Cortex of kidney (tissue), 1 donor: Measurements from ENCODE around the gene PEAK3.
"Not testable (repeated sequence)": the region's sequence is repeated elsewhere in the genome, so short reads cannot be mapped to it uniquely, and the experiment has no call there.

Source experiments
- DNase-seq: peaks from one replicate; lab custom pipeline; 2025; lab: John Stamatoyannopoulos, UW

PEAK3 gene

GRCh38 chr19:2288818-2289713 is 7.1 kb upstream of the PEAK3 start:
- DNase-seq = no peak

GRCh38 chr19:2288338-2288817 is 6.4 kb upstream of the PEAK3 start:
- DNase-seq = no peak

- DNase-seq = no peak
These were observed 5.8 kb upstream of the PEAK3 start for GRCh38 chr19:2287585-2288337.

GRCh38 chr19:2286402-2287140 is 4.6 kb upstream of the PEAK3 start:
- no peak for DNase-seq

- DNase-seq = no peak
These were observed 2.0 kb upstream of the PEAK3 start for GRCh38 chr19:2283835-2284507.

DNA sequence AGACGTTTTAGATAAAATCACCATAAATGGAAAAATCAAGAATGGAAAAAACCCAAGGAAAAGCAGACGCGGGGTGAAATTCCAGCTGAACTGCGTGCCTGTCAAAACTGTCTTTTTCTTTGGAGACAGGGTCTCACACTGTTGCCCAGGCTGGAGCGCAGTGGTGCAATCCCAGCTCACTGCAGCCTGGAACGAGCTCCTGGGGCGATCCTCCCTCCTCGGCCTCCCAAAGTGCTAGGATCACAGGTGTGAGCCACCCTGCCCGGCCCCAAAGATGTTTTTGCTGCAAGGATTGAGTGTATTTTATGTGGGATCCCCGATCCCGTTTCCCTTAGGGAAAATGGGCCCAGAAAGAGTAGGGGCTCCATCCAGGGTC is 875 bp upstream of the PEAK3 start:
- DNase-seq = no peak

DNA sequence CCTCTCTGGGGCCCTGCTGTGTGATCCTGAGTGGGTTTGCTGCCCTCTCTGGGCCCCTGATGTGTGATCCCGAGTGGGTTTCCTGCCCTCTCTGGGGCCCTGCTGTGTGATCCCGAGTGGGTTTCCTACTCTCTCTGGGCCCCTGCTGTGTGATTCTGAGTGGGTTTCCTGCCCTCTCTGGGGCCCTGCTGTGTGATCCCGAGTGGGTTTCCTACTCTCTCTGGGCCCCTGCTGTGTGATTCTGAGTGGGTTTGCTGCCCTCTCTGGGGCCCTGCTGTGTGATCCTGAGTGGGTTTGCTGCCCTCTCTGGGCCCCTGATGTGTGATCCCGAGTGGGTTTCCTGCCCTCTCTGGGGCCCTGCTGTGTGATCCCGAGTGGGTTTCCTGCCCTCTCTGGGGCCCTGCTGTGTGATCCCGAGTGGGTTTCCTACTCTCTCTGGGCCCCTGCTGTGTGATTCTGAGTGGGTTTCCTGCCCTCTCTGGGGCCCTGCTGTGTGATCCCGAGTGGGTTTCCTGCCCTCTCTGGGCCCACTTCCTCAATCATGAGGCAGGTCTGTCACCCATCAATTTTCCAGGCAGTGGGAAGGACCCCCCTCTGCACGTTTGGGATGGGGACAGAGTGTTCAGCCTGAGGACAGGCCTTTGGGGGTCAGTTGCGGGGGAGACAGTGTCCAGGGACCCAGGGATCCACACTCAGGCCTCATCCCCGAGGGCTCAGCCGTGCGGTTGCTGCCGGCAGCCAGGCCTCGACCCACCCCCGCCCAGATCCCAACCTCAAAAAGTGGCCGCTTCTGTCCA is 512 bp downstream of the PEAK3 start:
- DNase-seq = not testable (repeated sequence)

- no peak for DNase-seq
These were observed 1.2 kb downstream of the PEAK3 start for GRCh38 chr19:2280633-2281264.

- no peak for DNase-seq
These were observed 3.4 kb downstream of the PEAK3 start for GRCh38 chr19:2278459-2279158.

- no peak for DNase-seq
These were observed 4.8 kb downstream of the PEAK3 start for GRCh38 chr19:2277138-2277537.

- DNase-seq = no peak
These were observed 5.5 kb downstream of the PEAK3 start for GRCh38 chr19:2276429-2276986.

- no peak for DNase-seq
These were observed 6.2 kb downstream of the PEAK3 start for GRCh38 chr19:2275588-2276428.

GRCh38 chr19:2274931-2275535 is 6.9 kb downstream of the PEAK3 start:
- DNase-seq = no peak

GRCh38 chr19:2274185-2274711 is 7.7 kb downstream of the PEAK3 start:
- no peak for DNase-seq

DNA sequence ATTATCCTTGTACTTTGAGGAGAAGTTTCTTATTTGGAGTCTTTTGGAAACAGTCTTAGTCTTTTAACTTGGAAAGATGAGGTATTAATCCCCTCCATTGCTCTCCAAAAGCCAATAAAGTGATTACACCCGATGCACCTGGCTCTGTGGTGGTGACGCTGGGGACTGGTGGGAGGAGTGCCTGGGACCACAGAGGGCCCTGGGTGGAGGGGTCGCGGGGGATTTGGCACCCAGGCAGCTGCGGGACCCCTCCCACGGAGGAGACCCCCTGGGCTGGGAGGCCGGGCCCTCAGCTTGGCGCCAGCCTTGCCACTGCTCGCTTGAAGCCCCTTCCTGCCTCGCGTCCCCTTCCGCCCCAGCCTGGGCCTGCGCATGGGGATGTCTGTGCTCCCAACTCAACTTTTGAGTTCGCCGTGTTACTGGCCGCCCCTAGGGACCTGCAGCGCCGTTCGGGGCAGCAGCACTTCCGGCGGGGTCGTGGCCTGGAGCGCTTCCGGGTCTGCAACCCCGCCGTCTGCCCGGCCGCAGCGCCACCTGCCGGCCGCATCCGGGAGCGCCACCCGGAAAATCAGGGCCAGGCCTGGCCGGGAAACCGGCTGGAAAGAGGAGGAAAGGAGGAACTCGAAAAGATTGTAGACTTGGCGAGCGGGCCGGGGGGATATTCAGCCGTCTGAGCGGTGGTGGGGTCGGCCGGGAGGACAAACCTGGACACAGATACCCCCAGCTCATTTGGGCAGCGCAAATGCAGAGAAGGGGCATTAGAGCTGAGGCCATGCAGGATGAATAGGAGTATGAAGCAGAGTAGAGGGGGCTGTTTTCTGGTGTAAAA is 8.4 kb downstream of the PEAK3 start:
- no peak for DNase-seq

DNA sequence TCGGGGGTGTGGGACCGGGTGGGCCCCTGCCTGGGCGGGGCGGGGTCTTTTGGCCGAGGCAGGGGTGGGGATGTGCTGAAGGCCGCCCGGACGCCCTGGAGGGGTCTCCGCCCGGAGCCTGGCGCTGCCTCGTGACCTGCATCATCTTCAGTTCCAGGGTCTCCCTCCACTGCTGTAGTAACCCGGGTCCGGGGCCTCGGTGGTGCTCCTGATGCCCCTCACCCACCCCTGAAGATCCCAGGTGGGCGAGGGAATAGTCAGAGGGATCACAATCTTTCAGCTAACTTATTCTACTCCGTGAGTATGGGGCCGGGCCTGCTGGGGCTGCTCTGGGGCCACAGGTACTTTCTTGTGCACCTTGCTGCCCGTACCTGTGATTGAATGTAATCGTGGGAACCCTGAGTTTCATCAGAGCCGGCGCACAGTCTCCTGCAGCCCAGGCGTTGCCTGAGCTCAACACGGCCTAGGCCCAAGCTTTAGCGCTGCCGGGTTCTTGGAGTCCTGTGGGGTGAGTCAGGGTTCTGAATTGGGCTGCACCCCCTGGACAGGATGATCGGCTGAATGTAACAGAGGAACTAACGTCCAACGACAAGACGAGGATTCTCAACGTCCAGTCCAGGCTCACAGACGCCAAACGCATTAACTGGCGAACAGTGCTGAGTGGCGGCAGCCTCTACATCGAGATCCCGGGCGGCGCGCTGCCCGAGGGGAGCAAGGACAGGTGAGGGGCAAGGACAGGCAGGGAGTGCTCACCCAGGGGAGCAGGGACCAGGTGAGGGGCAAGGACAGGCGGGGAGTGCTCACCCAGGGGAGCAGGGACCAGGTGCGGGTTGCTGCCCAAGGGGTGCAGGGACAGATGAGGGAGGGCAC is 10.5 kb downstream of the PEAK3 start:
- DNase-seq = no peak
